DOHH2 (cell line): Measurements from ENCODE around the gene PXK.
A peak's percentile ranks its signal among the peaks of the same experiment; 100 is the strongest.

ENCODE experiments used
- EZH2phosphoT487 ChIP-seq: fragments of 200-600 bp; sonication (generic); IDR thresholded peaks from 2 replicates; pipeline ENCODE4 v1.6.1; 2017; ENCODE audit warnings: borderline replicate concordance, mild to moderate bottlenecking, antibody characterized with exemption, low read length, moderate library complexity, mixed read lengths
- TF ChIP-seq, protein P1 (sequence below): fragments of 200-600 bp; sonication (generic); IDR thresholded peaks from one replicate; pipeline ENCODE4 v1.5.1; 2014; ENCODE audit warnings: antibody characterized with exemption, mild to moderate bottlenecking, low read depth, low read length; ENCODE audit not compliant: poor library complexity, severe bottlenecking

DNA sequence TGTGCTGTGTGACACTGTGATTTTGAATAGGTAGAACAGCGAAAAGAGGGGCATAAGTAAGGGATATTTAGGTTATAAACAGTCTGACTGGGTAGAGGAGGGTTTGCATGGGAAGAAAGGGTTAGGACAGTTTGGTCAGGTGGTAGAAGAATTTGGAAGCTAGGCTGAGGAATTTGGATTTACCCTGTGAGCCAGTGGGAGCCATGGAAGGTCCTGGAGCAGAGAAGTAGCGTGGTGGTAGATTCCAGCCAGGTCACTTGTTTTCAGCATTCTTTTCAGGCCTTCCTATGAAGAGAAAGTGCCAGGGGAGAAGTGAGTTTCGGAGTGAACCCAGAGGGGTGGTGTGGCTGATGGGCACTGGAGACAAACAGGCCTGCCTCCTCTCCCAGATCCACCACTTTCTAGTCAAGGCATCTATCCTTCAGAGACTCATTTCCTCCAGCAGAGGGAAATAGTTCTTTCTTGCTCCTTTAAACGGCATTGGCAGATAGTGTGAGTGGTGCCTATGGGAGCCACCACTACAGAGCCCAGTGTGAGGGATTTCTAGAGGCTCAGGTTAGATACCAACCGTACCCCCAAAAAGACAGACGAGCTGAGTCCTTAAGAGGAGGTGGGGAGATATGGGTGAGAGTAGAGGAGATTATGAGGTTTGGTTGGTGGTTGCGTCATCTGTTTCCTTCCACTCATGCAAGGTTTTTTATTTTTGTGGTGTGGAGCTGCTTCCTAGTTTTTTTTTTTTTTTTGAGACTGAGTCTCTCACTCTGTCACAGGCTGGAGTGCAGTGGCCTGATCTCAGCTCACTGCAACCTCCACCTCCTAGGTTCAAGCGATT lies 21.2 kb downstream of the PXK start:
- TF ChIP-seq, protein P1, sequence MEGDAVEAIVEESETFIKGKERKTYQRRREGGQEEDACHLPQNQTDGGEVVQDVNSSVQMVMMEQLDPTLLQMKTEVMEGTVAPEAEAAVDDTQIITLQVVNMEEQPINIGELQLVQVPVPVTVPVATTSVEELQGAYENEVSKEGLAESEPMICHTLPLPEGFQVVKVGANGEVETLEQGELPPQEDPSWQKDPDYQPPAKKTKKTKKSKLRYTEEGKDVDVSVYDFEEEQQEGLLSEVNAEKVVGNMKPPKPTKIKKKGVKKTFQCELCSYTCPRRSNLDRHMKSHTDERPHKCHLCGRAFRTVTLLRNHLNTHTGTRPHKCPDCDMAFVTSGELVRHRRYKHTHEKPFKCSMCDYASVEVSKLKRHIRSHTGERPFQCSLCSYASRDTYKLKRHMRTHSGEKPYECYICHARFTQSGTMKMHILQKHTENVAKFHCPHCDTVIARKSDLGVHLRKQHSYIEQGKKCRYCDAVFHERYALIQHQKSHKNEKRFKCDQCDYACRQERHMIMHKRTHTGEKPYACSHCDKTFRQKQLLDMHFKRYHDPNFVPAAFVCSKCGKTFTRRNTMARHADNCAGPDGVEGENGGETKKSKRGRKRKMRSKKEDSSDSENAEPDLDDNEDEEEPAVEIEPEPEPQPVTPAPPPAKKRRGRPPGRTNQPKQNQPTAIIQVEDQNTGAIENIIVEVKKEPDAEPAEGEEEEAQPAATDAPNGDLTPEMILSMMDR = peak; percentile 14
- no peak for TF ChIP-seq EZH2phosphoT487
